HG02943 (cell line): ENCODE measurements around the gene SRSF4.
"Not testable (repeated sequence)": the region's sequence is repeated elsewhere in the genome, so short reads cannot be mapped to it uniquely, and the experiment has no call there.

Experiments
- ATAC-seq: cut with Tn5 transposase; IDR thresholded peaks from one replicate; pipeline ENCODE4 v1.9.1; 2021; ENCODE audit warnings: mild to moderate bottlenecking, low read depth, moderate library complexity; ENCODE audit not compliant: unreplicated experiment

The SRSF4 gene

DNA sequence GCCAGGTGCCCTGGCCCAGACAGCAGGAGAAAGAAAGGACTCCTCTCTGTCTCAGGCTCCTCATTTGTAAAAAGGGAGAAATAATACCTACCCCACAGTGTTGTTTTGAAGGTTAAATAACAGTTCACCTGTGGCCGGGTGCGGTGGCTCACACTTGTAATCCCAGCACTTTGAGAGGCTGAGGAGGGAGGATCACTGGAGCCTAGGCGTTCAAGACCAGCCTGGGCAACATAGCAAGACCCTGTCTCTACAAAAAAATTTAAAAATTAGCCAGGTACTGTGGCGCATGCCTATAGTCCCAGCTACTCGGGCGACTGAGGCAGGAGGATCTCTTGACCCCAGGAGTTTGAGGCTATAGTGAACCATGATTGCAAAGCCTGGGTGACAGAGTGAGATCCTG, 55.5 kb downstream of the SRSF4 start:
- no peak for ATAC-seq

DNA sequence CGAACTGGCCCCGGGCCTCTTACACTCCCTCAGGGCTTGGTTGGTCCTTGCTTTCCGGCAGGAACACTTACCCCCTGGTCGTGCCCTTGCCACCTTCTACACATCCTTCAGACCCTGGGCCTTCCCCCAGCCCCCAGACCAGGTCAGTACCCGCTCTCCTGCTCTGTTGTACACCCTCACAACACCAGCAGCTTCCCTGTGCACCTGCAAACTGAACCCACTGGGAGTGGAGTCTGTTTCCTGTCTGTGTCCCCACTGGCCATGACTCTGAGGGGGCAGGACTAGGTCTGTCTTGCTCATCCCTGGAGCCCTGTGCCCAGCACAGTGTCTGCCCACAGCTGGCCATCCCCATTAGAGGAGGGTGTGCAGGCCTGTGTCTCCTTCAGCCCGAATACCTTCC, 55.9 kb downstream of the SRSF4 start:
- no peak for ATAC-seq

DNA sequence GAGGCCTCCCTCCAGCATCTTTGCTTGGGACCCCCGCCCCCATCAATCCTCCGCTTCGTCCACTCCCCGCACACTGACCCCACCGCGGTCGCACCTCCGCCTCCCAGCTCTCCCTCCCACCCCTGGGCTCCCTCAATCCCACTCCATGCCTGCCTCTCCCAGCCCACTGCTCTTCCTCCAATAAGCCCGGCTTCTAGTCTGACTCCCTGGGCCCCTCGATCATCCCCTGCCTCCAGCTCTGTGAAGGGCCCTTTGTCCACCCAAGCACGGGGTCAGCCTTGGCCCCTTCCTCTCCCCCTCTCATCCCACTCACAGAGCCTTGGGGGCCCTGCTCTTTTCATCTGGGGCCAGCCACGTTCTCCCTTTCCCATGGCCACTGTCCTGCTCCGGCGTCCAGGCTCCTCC, 56.5 kb downstream of the SRSF4 start:
- ATAC-seq = no peak

DNA sequence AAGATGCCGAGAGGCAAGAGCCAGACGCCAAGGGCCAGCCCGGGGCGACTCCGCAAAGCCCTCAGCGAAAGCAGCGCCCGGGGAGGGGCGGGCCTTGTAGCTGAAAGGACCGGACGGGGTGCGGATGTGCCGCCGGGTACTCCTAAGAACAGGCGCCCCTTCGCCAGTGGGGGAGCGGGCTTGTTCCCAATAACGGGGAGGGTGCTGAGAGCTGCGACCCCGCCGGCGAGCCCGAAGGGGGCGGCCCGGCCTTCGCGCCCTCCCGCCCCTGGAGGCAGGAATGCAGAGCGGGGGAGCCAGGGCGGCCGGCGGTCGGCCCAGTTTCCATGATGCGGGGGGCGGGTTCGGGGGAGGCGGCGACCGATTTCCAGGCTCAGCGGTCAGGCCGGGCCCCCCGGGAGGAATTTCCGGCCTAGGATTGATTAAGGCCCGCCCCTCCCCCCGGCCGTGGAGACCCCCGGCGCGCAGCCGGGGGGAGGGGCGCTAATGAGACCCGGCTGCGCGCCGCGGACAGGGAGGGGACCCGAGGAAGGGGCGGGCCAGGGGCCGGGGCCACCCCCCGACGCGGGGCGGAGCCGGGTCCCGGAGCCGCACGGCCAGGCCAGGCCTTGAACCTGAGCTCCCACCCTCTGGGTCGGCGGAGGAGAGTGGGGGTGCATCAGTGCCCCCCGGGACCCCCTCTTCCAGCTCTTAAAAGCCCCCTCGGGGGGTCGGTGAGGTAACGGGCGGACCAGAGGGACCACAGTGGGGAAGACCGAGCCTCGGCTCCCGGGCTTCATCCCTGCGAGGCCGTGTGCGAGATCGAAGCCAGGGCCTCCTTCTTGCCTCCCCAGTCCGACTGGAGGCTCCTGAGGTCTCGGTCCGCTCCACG, 57.1 kb downstream of the SRSF4 start:
- ATAC-seq = no peak

DNA sequence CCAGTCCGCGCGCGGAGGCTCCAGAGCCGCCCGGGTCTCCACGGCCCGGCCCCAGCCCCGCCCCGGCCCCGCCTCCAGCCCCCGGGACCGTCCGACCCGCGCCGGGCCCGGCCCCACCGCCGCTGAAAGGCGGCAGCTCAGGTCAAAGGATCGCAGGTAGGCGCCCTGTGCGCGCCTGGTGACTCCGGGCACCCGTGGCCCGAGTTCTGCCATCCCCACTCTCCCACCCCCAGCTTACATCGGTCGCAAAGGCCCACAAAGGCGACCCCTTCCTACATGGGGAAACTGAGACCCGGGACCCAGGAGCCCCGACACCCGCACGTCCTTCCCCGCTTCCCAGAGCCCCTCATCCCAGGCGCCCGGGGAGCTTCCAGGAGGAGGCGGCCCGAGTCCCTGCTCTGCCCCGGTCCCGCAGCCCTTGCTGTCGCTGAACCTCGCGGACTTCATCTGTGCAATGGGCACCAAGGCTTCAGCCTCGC, 57.8 kb downstream of the SRSF4 start, which contains the start of gene TMEM200B:
Gene TMEM200B, minus strand, starts transcription at position 17 of the 479 bp plus-strand sequence. CDS start 2,075 bp downstream, outside the sequence.
- ATAC-seq = no peak

DNA sequence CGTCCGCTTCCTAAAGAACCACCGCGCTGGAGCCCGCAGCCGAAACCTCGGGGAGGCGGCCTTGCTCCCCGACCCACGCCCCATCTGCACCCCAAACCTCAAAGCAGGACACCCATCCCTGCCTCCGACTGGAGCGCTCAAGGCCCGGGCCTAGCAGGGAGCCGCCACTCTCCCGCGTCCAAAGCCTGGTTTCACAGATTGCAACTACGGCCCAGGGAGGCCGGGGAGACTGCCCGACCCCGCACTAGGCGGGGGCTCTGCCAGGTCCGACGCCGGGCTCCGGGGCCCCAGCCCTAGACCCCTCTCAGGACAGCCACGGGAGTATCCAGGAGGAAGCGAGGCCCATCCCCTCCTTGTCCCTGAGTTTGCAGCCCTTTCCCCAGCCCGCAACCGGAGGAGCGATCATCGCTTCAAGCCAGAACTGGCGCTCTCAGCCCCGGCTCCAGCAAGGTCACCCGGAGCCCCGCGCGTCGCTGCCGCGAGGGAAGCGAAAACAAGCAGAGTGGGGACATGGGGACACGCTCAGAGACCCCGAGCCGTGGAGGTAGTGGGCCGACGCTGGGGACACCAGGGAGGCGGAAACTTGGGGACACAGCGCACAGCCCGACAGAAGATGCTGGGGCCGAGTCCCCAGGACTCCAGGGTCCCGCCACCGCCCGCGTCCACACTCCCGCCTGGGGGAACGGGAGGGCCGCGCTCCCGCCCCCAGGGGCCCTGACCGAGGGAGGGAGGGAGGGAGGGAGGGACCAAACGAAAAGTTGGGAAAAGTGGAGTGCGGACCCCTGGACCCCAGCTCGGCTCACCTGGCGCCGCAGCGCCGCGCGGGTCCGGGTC, 58.4 kb downstream of the SRSF4 start:
- ATAC-seq = no peak

DNA sequence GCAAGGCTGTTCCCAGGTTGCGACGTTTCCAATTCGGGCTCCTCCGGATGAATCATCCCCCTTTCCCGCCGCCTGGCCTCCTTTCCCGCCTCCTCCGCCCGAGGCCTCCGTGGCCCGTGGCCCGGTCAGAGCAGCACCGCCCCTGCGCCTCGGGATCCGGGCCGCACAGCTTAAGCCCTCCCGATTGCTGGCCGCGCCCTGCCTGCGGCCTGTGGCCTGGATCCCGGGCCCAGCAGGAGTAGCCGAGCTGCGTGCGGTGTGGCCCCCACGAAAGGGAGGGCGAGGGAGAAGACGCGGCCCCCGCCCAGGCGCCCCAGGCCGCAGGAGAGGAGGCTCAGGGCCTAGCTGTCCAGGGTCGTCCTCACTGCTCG, 59.0 kb downstream of the SRSF4 start:
- no peak for ATAC-seq

DNA sequence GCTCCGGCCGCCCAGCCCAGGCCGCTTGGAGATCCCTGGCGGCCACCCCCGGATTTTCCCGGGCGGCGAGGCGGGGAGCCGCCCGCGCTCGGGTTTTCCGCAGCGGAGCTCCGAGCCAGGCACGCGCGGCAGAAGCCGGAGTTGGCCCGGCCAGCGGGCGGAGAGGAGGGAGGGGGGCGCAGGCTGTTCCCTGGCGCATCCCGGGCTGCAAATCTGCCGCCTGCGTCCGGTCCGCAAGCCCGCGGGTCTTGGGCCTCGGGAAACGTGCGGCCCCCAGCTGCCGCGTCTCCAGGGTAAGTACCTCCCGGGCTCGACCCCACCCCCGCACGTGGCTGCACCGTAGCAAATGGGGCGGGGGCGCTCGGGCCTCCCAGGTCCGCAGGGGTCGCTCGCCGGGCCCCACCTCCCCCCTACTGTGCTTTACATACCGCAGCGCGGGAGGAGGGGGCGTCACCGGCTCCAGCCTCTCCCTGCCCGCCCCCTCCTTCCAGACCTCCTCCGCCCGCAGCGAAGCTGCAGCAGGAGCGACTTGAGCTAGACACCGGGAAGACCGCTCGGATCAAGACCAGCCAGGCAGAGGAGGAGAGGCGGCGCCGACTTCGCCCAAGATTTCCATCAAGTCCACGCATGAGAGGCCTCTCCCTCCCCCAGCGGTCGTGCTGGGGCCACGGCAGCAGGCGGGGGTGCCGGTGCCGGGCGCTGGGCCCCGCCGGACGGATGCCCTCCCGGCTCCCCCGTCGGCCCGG, 59.6 kb downstream of the SRSF4 start:
- ATAC-seq = no peak

DNA sequence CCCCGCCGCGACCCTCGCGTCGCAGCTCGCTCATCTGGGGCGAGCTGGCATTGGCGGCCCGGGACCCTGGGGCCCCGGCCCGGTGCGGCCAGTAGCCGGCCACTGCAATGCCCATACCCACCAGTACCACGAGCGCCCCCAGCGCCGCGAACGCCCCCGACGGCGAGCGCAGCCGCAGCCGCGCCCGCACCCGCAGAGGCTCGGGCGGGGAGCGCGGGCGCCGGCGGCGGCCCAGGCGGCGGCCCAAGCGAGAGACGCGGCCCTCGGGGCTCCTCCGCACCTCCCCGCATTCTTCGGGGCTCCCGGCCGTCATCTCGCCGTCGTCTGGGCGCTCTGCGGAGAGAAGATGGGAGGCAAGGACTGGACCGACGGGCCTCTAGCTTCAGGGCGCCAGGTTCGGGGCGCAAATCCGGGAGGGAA, 60.2 kb downstream of the SRSF4 start:
- ATAC-seq = no peak

DNA sequence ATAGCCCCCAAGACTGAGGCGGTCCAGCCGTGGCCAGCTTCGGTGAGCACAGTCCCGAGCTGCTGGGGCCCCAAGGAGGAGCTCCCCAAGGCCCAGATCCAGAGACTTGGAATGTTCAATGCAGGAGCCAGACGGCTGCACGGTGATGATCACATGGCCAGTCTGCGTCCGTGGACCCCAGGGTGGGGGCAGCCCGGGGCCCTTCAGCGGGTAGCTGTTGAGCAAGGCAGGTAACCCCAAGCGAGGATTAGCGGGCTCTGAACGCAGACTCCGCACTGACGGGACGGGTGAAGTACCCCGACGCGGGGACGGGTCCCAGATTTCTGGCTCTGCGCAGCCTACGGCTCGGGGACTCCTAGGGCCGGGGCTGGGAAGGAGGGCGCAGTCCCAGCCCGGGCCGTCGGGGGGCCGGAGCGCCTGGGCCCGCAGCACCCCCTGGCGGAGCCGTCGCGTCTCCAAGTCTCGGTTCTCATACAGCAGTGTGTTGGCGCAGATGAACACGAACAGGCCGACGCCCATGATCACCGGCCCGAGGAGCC, 60.7 kb downstream of the SRSF4 start:
- no peak for ATAC-seq

DNA sequence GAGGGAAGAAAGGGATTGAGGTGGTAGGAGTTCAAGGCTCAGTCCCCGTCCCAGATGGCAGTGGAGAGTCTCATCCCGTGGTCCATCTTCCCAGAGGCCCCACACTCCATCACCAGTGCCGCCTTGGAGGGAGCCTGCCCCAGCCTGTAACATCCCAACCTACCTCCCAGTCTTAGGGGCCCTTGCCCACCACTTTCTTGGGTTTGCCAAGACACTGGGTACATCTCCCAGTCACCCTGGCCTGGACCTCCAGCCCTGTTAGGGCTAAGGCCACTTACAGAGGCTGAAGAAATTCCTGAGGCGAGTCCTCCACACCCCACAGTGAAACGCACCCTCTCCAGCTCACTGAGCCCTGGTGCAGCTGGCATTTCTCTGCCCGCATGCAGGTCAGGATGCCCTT, 61.3 kb downstream of the SRSF4 start:
- ATAC-seq = no peak

DNA sequence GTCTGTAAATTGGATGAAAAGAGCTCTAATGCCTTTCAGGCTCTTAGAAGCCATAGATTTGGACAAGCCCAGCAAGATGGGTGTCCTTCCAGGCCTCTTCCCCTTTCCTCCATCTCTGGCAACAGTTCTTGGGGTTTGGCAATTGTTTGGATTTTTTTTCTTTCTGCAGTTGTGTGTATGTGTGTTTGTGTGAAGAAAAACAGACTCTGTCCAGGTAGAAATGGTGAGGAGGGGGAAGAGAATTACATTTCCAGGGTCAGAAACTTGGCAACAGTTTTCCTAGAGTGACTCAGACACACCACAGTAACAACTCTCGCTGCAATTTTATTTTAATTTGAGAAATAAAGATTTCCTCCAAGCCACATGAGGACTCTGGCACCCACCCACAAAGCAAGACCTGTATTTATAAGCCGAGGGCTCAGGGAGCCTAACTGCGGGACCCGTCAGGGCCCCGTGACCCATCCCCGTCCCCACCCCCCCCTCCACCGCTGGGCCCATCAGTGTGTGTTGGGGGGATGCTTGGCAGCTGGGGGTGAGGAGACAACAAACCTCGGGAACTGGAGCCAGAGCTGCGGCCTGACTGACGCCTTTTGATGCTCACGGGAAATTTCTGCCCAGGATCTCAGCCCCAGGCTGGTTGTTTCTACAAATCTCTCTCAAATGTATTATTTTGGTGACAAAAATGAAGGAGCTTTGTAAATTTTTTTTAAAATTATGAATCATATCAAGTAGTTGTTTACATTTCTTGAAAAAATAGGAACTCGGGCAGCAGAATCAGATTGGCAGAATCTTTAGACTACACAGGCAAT, 62.4 kb downstream of the SRSF4 start:
- no peak for ATAC-seq

DNA sequence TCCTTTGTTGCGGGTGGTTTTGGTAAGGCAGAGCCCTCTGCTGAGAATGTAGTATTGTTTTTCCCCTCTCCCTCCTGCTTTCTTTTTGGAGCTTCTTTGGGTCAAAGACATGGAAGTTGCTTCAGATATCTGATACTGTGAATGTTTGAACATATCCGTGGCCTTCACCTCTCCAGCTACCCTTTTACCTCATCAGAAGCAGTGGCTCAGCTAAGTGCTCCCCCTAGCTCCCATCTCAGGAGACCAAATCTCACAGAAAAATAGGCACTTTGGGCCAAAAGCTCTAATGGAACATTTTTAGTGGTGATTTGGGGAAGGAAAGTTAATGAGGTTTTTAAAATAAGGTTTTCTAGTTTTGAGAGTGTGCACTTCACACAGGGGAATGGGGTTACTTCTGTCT, 64.3 kb downstream of the SRSF4 start:
- ATAC-seq = no peak

DNA sequence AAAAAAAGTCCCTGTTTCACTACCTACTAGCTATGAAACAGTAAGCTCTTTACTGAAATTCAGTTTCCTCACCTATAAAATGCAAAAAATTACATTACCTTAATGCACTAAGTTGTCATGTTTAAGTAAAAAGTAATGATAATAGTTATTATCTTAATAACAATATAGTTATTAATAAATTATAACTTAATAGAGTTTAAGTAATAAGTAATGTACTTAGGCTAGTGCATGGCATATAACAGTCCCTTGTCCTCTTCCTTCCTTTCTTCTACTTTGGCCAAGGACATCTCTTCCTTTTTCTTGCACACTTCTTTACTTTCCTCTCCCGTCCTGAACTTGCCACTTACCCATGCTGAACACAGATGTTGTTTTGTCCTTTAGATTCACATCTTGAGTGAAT, 67.0 kb downstream of the SRSF4 start:
- ATAC-seq = no peak

DNA sequence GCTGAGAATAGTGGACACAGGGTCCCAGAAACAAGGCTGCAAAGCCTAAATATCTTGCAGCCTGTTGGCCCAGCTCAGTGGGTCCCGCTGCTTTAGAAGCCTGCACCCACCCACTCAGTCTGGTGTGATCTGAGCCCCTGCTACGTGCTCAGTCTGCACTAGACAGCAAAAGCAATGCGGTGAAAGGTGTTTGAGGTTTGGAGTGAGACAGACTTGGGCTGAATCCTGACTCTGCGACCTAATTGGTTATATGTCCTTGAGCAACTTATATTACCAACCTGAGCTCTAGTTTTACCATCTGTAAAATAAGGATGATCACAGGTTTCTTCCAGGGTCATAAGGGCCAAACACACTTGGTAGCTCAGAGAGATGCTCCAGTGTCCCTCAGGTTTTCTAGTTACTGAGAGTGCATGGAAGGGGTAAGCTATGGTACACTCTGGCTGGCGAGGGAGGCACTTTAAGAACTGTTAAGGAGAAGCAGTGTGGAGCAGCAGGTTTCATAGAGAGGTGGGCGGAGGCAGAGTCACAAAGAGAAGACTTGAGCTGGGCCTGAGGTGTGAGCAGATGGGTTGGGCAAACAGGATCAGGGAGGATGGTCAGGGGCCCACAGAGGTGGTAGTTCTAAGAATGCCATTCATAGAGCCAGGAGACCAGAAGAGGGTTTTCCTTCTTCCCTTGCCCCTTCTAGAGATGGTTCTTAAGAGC, 68.1 kb downstream of the SRSF4 start:
- ATAC-seq = no peak

DNA sequence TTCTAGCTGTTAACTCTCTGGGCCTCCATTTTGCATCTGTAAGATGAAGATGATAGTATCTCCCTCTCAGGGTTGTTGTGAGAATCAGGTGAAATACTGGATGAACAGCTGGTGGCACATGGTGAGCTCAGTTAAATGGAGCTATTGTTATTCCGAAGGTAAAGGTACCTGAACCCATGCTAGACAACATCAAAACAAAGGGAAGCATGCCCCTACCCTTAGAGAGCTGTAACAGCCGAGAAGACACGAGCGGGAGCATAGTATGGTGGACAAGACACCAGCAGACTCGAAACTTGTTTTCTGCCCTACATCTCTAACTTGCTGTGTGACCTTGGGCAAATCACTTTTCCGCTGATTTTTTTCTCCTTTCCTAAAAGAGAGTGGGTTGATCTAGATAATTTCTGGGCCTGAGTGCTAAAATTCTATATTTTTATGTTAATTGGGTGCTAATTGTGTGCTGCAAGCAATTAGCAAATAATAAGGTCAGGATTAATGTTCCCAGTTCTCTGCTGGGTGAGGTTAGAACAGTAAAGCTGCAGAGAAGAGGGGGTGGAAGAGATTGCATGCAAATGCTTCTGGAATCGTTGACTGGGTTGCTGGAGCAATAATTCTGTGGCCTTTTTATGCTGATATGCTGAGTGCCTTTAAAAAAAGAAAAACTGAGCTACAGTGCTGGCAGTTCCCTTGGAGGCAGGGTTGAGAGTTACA, 68.8 kb downstream of the SRSF4 start:
- ATAC-seq = no peak

DNA sequence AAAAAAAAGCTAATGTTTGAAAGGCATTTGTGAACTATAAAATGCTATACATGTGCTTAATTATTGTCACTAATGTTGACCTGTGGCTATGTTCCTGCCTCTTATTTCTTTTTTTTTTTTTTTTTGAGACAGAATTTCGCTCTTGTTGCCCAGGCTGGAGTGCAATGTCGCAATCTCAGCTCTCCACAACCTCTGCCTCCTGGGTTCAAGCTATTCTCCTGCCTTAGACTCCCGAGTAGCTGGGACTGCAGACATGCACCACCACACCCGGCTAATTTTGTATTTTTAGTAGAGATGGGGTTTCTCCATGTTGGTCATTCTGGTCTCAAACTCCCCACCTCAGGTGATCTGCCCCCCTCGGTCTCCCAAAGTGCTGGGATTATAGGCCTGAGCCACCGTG, 73.7 kb downstream of the SRSF4 start:
- ATAC-seq = not testable (repeated sequence)

DNA sequence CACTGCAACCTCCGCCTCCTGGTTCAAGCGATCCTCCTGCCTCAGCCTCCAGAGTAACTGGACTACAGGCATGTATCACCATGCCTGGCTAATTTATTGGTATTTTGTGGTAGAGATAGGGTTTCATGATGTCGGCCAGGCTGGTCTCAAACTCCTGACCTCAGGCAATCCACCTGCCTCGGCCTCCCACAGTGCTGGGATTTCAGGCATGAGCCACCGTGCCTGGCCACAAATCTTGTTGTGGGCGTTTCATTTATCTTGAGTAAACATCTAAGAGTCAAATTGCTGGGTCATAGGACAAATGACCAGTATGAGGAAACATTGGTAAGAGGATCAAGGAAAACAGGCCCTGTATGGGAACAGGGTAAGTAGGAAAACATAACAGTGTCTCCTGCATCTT, 75.9 kb downstream of the SRSF4 start:
- no peak for ATAC-seq
